SJSA1 (cell line): ENCODE data around the gene EBI3. TPM values are rescaled to one million over a fixed set of nuclear protein-coding genes. Genes with fewer than 3 reads are reported as not detected.

Source experiments
- DNase-seq, 2 experiments: peaks; one replicate each; pipeline ENCODE4 v3.0.0-alpha.2; 2015 to 2020; ENCODE audit warnings: low spot score in 2 of 2, low read depth in 1 of 2
- H3K27ac ChIP-seq: fragments of 250-450 bp; sonication (Bioruptor Pico); 2 replicates; pipeline ENCODE4 v1.5.1; 2020; ENCODE audit warnings: mild to moderate bottlenecking, moderate library complexity
- H3K27me3 ChIP-seq: fragments of 250-450 bp; sonication (Bioruptor Pico); replicated peaks from 2 replicates; pipeline ENCODE4 v1.5.1; 2020; ENCODE audit warnings: mild to moderate bottlenecking, moderate library complexity
- H3K36me3 ChIP-seq: fragments of 250-450 bp; sonication (Bioruptor Pico); 2 replicates; pipeline ENCODE4 v1.5.1; 2020; ENCODE audit warnings: mild to moderate bottlenecking
- H3K4me1 ChIP-seq: fragments of 250-450 bp; sonication (Bioruptor Pico); replicated peaks from 2 replicates; pipeline ENCODE4 v1.6.1; 2021; ENCODE audit warnings: mild to moderate bottlenecking
- H3K4me3 ChIP-seq: fragments of 250-450 bp; sonication (Bioruptor Pico); 2 replicates; pipeline ENCODE4 v1.5.1; 2020; ENCODE audit warnings: mild to moderate bottlenecking
- H3K9me3 ChIP-seq: fragments of 250-450 bp; sonication (Bioruptor Pico); replicated peaks from 2 replicates; pipeline ENCODE4 v1.5.1; 2020; ENCODE audit warnings: mild to moderate bottlenecking
- total RNA-seq: library from RNA; depleted of rRNA; stranded (reverse); fragments of >200 nt; shearing (Covaris generic); gene quantifications from 2 replicates; pipeline ENCODE4 v1.2.3, GENCODE V29; 2014

EBI3 gene
- total RNA-seq, 1 experiment from 2014 or later, result not detected

- no peaks in the 10 kb centered on the region for H3K36me3 ChIP-seq
- H3K27ac ChIP-seq, result no peak overlapping the region
- no peaks in the 10 kb centered on the region for H3K4me1 ChIP-seq
- DNase-seq, result no peak
- H3K27me3 ChIP-seq, result peaks cover 42% of the 10 kb centered on the region
- H3K4me3 ChIP-seq, result no peak overlapping the region
- H3K9me3 ChIP-seq, result peaks cover 5% of the 10 kb centered on the region; the same call in 1 of the 2 replicates
Observed at GRCh38 chr19:4196009-4196408, 33.3 kb upstream of the EBI3 start.

GRCh38 chr19:4196587-4197148 is 32.7 kb upstream of the EBI3 start:
- H3K36me3 ChIP-seq, result no peaks in the 10 kb centered on the region
- peaks cover 5% of the 10 kb centered on the region; the same call in 1 of the 2 replicates for H3K9me3 ChIP-seq
- no peak overlapping the region for H3K27ac ChIP-seq
- DNase-seq, result no peak
- peaks cover 48% of the 10 kb centered on the region for H3K27me3 ChIP-seq
- no peak overlapping the region for H3K4me3 ChIP-seq
- no peaks in the 10 kb centered on the region for H3K4me1 ChIP-seq

- Histone ChIP-seq H3K9me3 (peaks cover 5% of the 10 kb centered on the region; the same call in 1 of the 2 replicates), H3K36me3 (no peaks in the 10 kb centered on the region), H3K27ac (no peak overlapping the region), H3K4me1 (no peaks in the 10 kb centered on the region), H3K27me3 (peaks cover 51% of the 10 kb centered on the region), H3K4me3 (no peak overlapping the region)
- DNase-seq, result no peak
Observed at GRCh38 chr19:4197228-4197624, 32.1 kb upstream of the EBI3 start.

- peaks cover 51% of the 10 kb centered on the region for H3K27me3 ChIP-seq
- no peak for DNase-seq
- H3K27ac ChIP-seq, result no peak overlapping the region
- H3K9me3 ChIP-seq, result peaks cover 5% of the 10 kb centered on the region; the same call in 1 of the 2 replicates
- no peaks in the 10 kb centered on the region for H3K4me1 ChIP-seq
- H3K36me3 ChIP-seq, result no peaks in the 10 kb centered on the region
- H3K4me3 ChIP-seq, result no peak overlapping the region
Observed at GRCh38 chr19:4197625-4198466, 31.5 kb upstream of the EBI3 start.

GRCh38 chr19:4198467-4199126 is 30.7 kb upstream of the EBI3 start:
- peaks cover 5% of the 10 kb centered on the region; the same call in 1 of the 2 replicates for H3K9me3 ChIP-seq
- H3K4me3 ChIP-seq, result no peak overlapping the region
- DNase-seq, result no peak
- no peaks in the 10 kb centered on the region for H3K4me1 ChIP-seq
- H3K27me3 ChIP-seq, result peaks cover 57% of the 10 kb centered on the region
- H3K27ac ChIP-seq, result no peak overlapping the region
- no peaks in the 10 kb centered on the region for H3K36me3 ChIP-seq

GRCh38 chr19:4199699-4200293 is 29.5 kb upstream of the EBI3 start:
- Histone ChIP-seq H3K4me3 (no peak overlapping the region), H3K36me3 (no peaks in the 10 kb centered on the region)

GRCh38 chr19:4200940-4201542 is 28.3 kb upstream of the EBI3 start:
- peaks cover 54% of the 10 kb centered on the region for H3K27me3 ChIP-seq
- H3K4me1 ChIP-seq, result no peaks in the 10 kb centered on the region; the same call in 1 of the 2 replicates
- no peak overlapping the region for H3K27ac ChIP-seq
- no peak for DNase-seq
- no peaks in the 10 kb centered on the region for H3K36me3 ChIP-seq
- no peak overlapping the region for H3K4me3 ChIP-seq
- peaks cover 5% of the 10 kb centered on the region; the same call in 1 of the 2 replicates for H3K9me3 ChIP-seq

More at GRCh38 chr19:4199699-4200293, 29.5 kb upstream of the EBI3 start:
- H3K27ac ChIP-seq, result no peak overlapping the region
- peaks cover 5% of the 10 kb centered on the region; the same call in 1 of the 2 replicates for H3K9me3 ChIP-seq
- DNase-seq, result no peak
- peaks cover 63% of the 10 kb centered on the region for H3K27me3 ChIP-seq
- no peaks in the 10 kb centered on the region; the same call in 1 of the 2 replicates for H3K4me1 ChIP-seq

- Histone ChIP-seq H3K4me1 (no peaks in the 10 kb centered on the region; the same call in 1 of the 2 replicates), H3K27me3 (peaks cover 51% of the 10 kb centered on the region), H3K36me3 (no peaks in the 10 kb centered on the region), H3K27ac (no peak overlapping the region), H3K9me3 (peaks cover 5% of the 10 kb centered on the region; the same call in 1 of the 2 replicates), H3K4me3 (no peak overlapping the region)
- DNase-seq, result no peak
Observed at GRCh38 chr19:4201798-4202197, 27.5 kb upstream of the EBI3 start.

GRCh38 chr19:4206818-4207484 is 22.4 kb upstream of the EBI3 start:
- Histone ChIP-seq H3K27me3 (peaks cover 18% of the 10 kb centered on the region), H3K4me1 (peaks cover 8% of the 10 kb centered on the region), H3K36me3 (no peaks in the 10 kb centered on the region), H3K9me3 (no peaks in the 10 kb centered on the region), H3K27ac (no peak overlapping the region), H3K4me3 (no peak overlapping the region)
- DNase-seq, result no peak

- Histone ChIP-seq H3K4me1 (peaks cover 8% of the 10 kb centered on the region), H3K4me3 (no peak overlapping the region), H3K27ac (no peak overlapping the region), H3K9me3 (no peaks in the 10 kb centered on the region), H3K27me3 (peaks cover 23% of the 10 kb centered on the region), H3K36me3 (no peaks in the 10 kb centered on the region)
- DNase-seq, result no peak
Observed at GRCh38 chr19:4208385-4209094, 20.8 kb upstream of the EBI3 start.

GRCh38 chr19:4210166-4210731 is 19.1 kb upstream of the EBI3 start:
- Histone ChIP-seq H3K4me3 (no peak overlapping the region), H3K4me1 (peaks cover 8% of the 10 kb centered on the region), H3K27ac (no peak overlapping the region), H3K36me3 (no peaks in the 10 kb centered on the region), H3K9me3 (no peaks in the 10 kb centered on the region), H3K27me3 (peaks cover 28% of the 10 kb centered on the region)
- no peak for DNase-seq

GRCh38 chr19:4213116-4213515 is 16.2 kb upstream of the EBI3 start:
- no peak for DNase-seq
- H3K36me3 ChIP-seq, result no peaks in the 10 kb centered on the region
- H3K27ac ChIP-seq, result no peak overlapping the region
- H3K9me3 ChIP-seq, result no peaks in the 10 kb centered on the region
- H3K27me3 ChIP-seq, result peaks cover 28% of the 10 kb centered on the region
- H3K4me3 ChIP-seq, result no peak overlapping the region
- H3K4me1 ChIP-seq, result peaks cover 6% of the 10 kb centered on the region
